DND-41 (cell line): ENCODE results near the gene ZFYVE28.

Experiments used
- ATAC-seq: fragments of 200-7000 bp; cut with Tn5 transposase; 3 replicates; pipeline ENCODE4 v1.9.1; 2021; ENCODE audit warnings: low read depth; ENCODE audit not compliant: insufficient read depth
- DNase-seq: peaks from one replicate; pipeline ENCODE4 v3.0.0-alpha.2; 2020
- H2AFZ ChIP-seq: 2 replicates; pipeline ENCODE4 v1.6.0; 2012; ENCODE audit warnings: low read depth, low read length
- H3K27ac ChIP-seq: 2 replicates; pipeline ENCODE4 v1.5.1; 2012; ENCODE audit warnings: low read length, inconsistent platforms
- H3K27me3 ChIP-seq: fragments of 200-600 bp; sonication (generic); 2 replicates; pipeline ENCODE4 v1.6.0; 2012; ENCODE audit warnings: low read length, mild to moderate bottlenecking, inconsistent platforms; ENCODE audit not compliant: insufficient read depth, poor library complexity
- H3K36me3 ChIP-seq: 2 replicates; pipeline ENCODE4 v1.5.1; 2012; ENCODE audit warnings: low read length, inconsistent platforms; ENCODE audit not compliant: insufficient read depth
- H3K4me1 ChIP-seq: 2 replicates; pipeline ENCODE4 v1.5.1; 2012; ENCODE audit warnings: mild to moderate bottlenecking, low read length; ENCODE audit not compliant: insufficient read depth
- H3K4me2 ChIP-seq: 2 replicates; pipeline ENCODE4 v1.6.0; 2012; ENCODE audit warnings: mild to moderate bottlenecking, moderate library complexity, low read length, inconsistent platforms; ENCODE audit not compliant: insufficient read depth
- H3K4me3 ChIP-seq, 2 experiments: fragments of 200-600 bp in 1 of 2; shearing (Covaris generic) in 1 of 2; 2 replicates each; pipeline ENCODE4 v1.5.1; 2012 to 2016; ENCODE audit warnings: inconsistent platforms in 2 of 2, low read length in 2 of 2, mild to moderate bottlenecking in 2 of 2, low read depth in 1 of 2, moderate library complexity in 1 of 2
- H3K79me2 ChIP-seq: 2 replicates; pipeline ENCODE4 v1.6.0; 2012; ENCODE audit warnings: low read length, inconsistent platforms; ENCODE audit not compliant: insufficient read depth
- H3K9ac ChIP-seq: 2 replicates; pipeline ENCODE4 v1.6.0; 2012; ENCODE audit warnings: low read depth, mild to moderate bottlenecking, inconsistent platforms, low read length, moderate library complexity
- H3K9me3 ChIP-seq: 2 replicates; pipeline ENCODE4 v1.5.1; 2012; ENCODE audit warnings: low read length, moderate library complexity, mild to moderate bottlenecking, inconsistent platforms; ENCODE audit not compliant: insufficient read depth, severe bottlenecking
- H4K20me1 ChIP-seq: 2 replicates; pipeline ENCODE4 v1.6.0; 2012; ENCODE audit warnings: low read length; ENCODE audit not compliant: insufficient read depth
- CTCF ChIP-seq: IDR thresholded peaks from 2 replicates; pipeline ENCODE4 v1.5.1; 2012; ENCODE audit warnings: borderline replicate concordance, low read length, moderate library complexity, mild to moderate bottlenecking; ENCODE audit not compliant: poor library complexity, severe bottlenecking; ENCODE audit errors: extremely low read depth
- EZH2 ChIP-seq: IDR thresholded peaks from 3 replicates; pipeline ENCODE4 v1.6.1; 2012; ENCODE audit warnings: borderline replicate concordance, low read depth, mild to moderate bottlenecking, moderate library complexity, low read length, inconsistent platforms; ENCODE audit not compliant: severe bottlenecking

The ZFYVE28 gene

GRCh38 chr4:2334826-2335728, 83.4 kb downstream of the ZFYVE28 start:
- Histone ChIP-seq H2AFZ (no peak overlapping the region), H3K27me3 (no peaks in the 10 kb centered on the region), H3K9ac (no peak overlapping the region), H4K20me1 (no peaks in the 10 kb centered on the region; the same call in 1 of the 2 replicates), H3K36me3 (no peaks in the 10 kb centered on the region), H3K79me2 (no peaks in the 10 kb centered on the region), H3K9me3 (no peaks in the 10 kb centered on the region), H3K4me2 (no peak overlapping the region), H3K27ac (no peak overlapping the region), H3K4me3 (no peak overlapping the region), H3K4me1 (no peaks in the 10 kb centered on the region)
- no peak for DNase-seq
- ATAC-seq: no peak
- TF ChIP-seq EZH2 (no peak), CTCF (no peak)

- no peak overlapping the region for H2AFZ ChIP-seq
- no peaks in the 10 kb centered on the region for H3K36me3 ChIP-seq
- no peaks in the 10 kb centered on the region for H3K27me3 ChIP-seq
- H3K9ac ChIP-seq: no peak overlapping the region
- H3K4me3 ChIP-seq: no peak overlapping the region
- no peaks in the 10 kb centered on the region for H3K79me2 ChIP-seq
- no peaks in the 10 kb centered on the region for H3K9me3 ChIP-seq
- TF ChIP-seq CTCF: no peak
- no peak for TF ChIP-seq EZH2
- H3K4me2 ChIP-seq: no peak overlapping the region
- no peaks in the 10 kb centered on the region; the same call in 1 of the 2 replicates for H4K20me1 ChIP-seq
- ATAC-seq (no peak), DNase-seq (no peak)
- H3K4me1 ChIP-seq: no peaks in the 10 kb centered on the region
- H3K27ac ChIP-seq: no peak overlapping the region
Observed at GRCh38 chr4:2333916-2334644, 84.4 kb downstream of the ZFYVE28 start.

- ATAC-seq: no peak
- no peak overlapping the region for H3K27ac ChIP-seq
- no peak for TF ChIP-seq CTCF
- TF ChIP-seq EZH2: no peak
- H3K36me3 ChIP-seq: no peaks in the 10 kb centered on the region
- H3K9me3 ChIP-seq: no peaks in the 10 kb centered on the region
- no peaks in the 10 kb centered on the region for H3K27me3 ChIP-seq
- no peak overlapping the region for H2AFZ ChIP-seq
- no peak overlapping the region for H3K9ac ChIP-seq
- no peaks in the 10 kb centered on the region; the same call in 1 of the 2 replicates for H4K20me1 ChIP-seq
- H3K4me3 ChIP-seq: no peak overlapping the region
- H3K4me1 ChIP-seq: no peaks in the 10 kb centered on the region
- no peaks in the 10 kb centered on the region for H3K79me2 ChIP-seq
- no peak for DNase-seq
- H3K4me2 ChIP-seq: no peak overlapping the region
Observed at GRCh38 chr4:2333356-2333841, 85.0 kb downstream of the ZFYVE28 start.
